ENCODE measurements around the gene HS6ST3.
"Not testable (repeated sequence)": the region's sequence is repeated elsewhere in the genome, so short reads cannot be mapped to it uniquely, and the experiment has no call there.

Gene HS6ST3

GRCh38 chr13:96503481-96503880 is 413.6 kb downstream of the HS6ST3 start:
- H3K4me3 ChIP-seq (replicated peaks; ENCODE audit: low read depth, low read length): no peak overlapping the region
- no peak for DNase-seq (ENCODE audit: low read depth)
- no peak for TF ChIP-seq CTCF (IDR thresholded peaks at IDR 0.05; ENCODE audit: low read length, missing control alignments)

- TF ChIP-seq CTCF (IDR thresholded peaks at IDR 0.05; ENCODE audit: low read length, missing control alignments): no peak
- H3K4me3 ChIP-seq (replicated peaks; ENCODE audit: low read depth, low read length): no peak overlapping the region
- no peak for DNase-seq (ENCODE audit: low read depth)
Measured at GRCh38 chr13:96511587-96511986, 421.7 kb downstream of the HS6ST3 start.

- DNase-seq (ENCODE audit: low read depth): no peak
- no peak for TF ChIP-seq CTCF (IDR thresholded peaks at IDR 0.05; ENCODE audit: low read length, missing control alignments)
- H3K4me3 ChIP-seq (replicated peaks; ENCODE audit: low read depth, low read length): no peak overlapping the region
Measured at GRCh38 chr13:96519380-96519779, 429.5 kb downstream of the HS6ST3 start.

GRCh38 chr13:96524398-96525020 is 434.6 kb downstream of the HS6ST3 start:
- not testable (repeated sequence) for DNase-seq (ENCODE audit: low read depth); H3K4me3 ChIP-seq (replicated peaks; ENCODE audit: low read depth, low read length)

- TF ChIP-seq CTCF (IDR thresholded peaks at IDR 0.05; ENCODE audit: low read length, missing control alignments): no peak
- DNase-seq (ENCODE audit: low read depth): no peak
- no peak overlapping the region for H3K4me3 ChIP-seq (replicated peaks; ENCODE audit: low read depth, low read length)
Measured at GRCh38 chr13:96525715-96526114, 435.8 kb downstream of the HS6ST3 start.

- no peak for TF ChIP-seq CTCF (IDR thresholded peaks at IDR 0.05; ENCODE audit: low read length, missing control alignments)
- no peak overlapping the region for H3K4me3 ChIP-seq (replicated peaks; ENCODE audit: low read depth, low read length)
- DNase-seq (ENCODE audit: low read depth): no peak
Measured at GRCh38 chr13:96527497-96527896, 437.6 kb downstream of the HS6ST3 start.

- H3K4me3 ChIP-seq (replicated peaks; ENCODE audit: low read depth, low read length): no peak overlapping the region
- DNase-seq (ENCODE audit: low read depth): no peak
- TF ChIP-seq CTCF (IDR thresholded peaks at IDR 0.05; ENCODE audit: low read length, missing control alignments): no peak
Measured at GRCh38 chr13:96532804-96533203, 442.9 kb downstream of the HS6ST3 start.
